NCI-H2171 treated with DMSO at 0.1 percent for 48 hours (cell line): ENCODE results near the gene GLI2.

Experiments used
- DNase-seq: peaks from one replicate; lab custom pipeline; 2025; lab: John Stamatoyannopoulos, UW

GLI2 gene

DNA sequence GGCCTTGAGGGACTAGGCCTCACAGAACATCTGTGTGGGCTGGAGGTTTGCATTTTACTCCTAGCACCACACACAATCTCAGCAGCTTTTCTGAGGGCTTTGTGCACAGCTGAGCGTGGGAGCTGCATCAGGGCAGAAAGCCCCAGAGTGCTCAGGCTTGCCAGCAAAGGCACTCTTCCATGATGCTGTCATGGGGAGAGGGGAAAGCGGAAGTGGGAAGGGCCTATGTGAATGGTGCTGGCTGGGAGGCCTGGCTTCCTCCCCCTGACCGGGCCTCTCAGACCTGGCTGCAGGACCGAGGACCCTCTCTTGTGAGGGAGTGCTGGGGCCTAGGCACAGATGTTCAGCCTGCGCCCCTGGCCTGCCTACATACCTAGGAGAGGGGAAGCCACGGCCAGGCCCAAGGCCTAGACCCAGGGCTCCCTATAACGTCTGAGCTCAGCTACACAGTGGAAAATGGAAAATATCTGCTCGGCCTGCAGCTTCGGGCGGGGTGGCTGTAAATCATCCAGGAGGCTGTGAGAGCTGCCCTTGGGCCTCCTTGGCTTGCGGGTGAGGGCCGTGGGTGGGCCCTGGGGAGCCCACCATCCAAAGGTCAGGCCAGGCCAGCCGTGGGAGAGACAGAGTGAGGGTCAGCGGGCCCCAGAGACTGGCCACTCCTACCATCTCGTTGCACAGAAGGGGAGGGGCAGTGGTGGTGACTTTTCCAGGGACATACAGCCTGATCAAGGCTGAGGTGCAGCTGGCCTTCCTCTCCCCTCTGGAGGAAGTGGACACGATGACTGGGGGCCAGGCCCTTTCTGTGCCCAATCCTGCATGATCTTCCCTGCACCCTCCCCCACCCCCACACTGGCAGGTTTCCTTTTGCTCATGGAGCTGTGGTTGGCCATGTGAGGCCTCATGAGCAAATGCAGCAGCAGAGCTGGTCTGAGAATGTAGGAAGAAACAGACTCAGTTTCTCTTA, 22.8 kb downstream of the GLI2 start:
- DNase-seq, result no peak

GRCh38 chr2:120759543-120760331, 24.1 kb downstream of the GLI2 start:
- no peak for DNase-seq

- no peak for DNase-seq
These were observed 24.9 kb downstream of the GLI2 start for GRCh38 chr2:120760446-120761135.

- no peak for DNase-seq
These were observed 25.6 kb downstream of the GLI2 start for GRCh38 chr2:120761164-120761861.

DNA sequence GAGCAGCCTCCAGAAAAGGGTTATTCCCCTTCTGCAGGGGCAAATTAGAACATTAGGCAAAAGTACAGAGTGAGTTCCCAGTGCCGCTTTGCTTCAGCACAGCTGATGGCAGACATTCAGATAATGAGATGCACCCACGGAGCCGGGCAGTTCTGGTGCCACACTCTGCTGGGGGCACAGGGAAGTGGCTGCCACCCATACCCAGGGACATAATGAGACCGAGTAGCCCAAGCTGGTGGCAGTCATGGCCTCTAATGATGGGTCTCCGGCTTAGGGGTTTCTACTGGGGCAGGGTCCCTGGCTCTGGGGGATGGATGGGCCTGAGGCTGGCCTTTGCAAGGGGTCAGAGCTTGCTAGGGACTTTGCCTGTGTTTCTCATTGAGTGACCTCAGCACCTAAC, 26.2 kb downstream of the GLI2 start:
- no peak for DNase-seq

DNA sequence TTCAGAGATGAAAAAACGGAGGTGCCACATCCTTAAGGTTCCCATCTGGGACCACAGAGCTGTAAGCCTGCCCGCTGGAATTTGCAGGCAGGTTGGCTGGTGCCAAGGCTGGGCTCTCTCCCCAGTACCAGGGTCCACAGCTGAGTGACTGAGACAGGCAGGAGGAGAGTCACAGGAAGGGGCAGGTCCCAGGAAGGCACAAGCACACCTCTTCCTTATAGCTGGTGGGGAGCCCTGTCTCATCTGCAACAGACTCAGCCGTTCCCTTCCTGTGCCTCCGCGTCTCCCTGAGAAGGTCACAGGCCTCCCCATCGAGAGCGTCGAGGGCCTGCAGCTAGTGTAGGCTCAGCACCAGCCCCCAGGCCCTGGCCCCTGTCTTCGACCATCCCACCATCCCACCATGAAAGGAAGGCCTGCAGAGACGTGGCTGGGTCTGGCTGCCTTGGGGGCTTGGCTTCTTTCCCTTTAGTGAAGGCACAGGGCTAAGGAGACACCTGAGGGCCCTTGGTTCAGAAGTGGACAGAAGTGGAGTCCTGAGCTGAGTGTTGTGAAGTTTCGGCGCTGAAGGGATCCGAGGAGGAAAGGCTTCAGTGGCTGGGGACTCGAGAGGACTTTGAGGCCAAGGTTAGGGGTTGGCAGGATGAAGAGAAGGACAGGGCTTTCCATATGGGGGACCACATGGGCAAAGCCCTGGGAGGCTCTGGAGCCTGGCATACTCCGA, 26.8 kb downstream of the GLI2 start:
- DNase-seq, result no peak

DNA sequence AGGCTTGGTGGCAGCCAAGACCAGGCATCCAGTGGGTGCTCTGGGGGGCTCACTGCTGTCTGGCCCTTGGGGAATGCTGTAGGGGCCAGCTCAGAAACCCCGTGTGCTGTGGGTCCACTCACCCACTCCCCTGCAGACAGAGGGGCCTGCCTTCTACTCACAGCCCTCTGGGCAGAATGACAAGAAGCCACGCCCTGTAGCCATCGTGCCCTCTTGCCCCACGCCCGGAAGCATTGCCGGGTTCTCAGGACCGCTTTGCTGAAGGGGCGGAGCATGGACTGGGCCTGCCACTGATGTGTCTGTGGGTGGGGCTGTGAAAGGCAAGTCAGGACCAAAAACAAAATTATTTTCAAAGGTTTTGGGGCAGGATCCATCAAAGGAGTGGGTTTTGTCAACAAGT, 27.8 kb downstream of the GLI2 start:
- no peak for DNase-seq

DNA sequence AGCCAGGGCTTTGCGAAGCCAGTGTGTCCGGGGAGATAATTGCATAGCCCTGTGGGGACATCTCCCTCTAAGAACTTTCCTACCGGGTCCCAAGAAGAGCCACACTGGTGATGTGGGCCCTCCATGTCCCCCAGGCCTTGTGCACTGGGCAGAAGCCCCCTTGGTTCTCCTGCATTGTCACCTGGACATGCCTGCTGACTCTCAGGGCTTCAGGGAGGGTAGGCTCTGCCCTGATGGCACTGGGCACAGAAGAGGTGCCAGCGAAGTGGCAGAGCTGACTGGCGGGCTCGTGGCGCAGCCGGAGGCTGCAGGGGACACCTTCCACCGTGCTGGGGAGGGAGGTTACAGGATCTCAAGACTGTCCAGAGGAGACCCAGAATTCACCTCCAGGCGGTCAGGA, 28.3 kb downstream of the GLI2 start:
- no peak for DNase-seq

GRCh38 chr2:120764492-120764891, 28.8 kb downstream of the GLI2 start:
- DNase-seq, result no peak

- no peak for DNase-seq
These were observed 29.5 kb downstream of the GLI2 start for GRCh38 chr2:120764991-120765677.

DNA sequence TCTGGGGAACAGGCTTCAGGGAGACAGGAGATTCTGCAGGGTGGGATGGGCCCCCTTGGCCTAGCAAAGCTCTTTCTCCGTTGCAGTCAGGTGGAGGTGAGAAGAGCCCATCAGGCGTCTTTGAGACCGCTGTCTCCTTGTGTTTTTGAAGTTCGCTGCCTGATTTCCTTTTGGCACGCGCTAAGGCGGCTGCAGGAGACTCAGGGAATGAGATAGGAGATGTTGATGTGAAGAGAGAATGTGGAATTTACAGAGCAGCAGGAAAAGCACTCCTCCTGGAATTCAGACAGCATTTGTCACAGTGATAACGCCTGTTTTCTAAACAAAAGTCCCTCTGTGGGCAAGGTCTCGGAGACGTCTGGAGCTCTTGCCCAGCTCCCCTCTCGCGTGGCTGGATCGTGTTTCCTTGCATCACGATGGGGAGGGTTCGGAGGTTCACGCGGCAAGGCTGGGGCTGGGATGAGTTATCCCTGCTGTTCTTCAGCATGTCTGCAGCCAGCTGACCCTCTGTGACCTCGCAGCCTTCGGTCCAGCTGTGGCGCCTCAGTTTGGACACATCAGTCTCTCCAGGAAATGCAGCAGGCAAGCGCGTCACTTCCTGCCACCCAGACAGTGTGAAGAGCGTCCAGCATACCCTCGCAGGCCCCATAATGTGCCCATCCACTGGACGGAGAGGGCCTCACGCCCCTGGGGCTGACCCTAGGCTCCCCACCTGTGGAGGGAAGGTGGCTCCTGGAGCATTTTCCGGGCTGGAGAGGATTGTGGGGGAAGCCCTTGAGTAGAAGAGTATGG, 30.2 kb downstream of the GLI2 start:
- no peak for DNase-seq

DNA sequence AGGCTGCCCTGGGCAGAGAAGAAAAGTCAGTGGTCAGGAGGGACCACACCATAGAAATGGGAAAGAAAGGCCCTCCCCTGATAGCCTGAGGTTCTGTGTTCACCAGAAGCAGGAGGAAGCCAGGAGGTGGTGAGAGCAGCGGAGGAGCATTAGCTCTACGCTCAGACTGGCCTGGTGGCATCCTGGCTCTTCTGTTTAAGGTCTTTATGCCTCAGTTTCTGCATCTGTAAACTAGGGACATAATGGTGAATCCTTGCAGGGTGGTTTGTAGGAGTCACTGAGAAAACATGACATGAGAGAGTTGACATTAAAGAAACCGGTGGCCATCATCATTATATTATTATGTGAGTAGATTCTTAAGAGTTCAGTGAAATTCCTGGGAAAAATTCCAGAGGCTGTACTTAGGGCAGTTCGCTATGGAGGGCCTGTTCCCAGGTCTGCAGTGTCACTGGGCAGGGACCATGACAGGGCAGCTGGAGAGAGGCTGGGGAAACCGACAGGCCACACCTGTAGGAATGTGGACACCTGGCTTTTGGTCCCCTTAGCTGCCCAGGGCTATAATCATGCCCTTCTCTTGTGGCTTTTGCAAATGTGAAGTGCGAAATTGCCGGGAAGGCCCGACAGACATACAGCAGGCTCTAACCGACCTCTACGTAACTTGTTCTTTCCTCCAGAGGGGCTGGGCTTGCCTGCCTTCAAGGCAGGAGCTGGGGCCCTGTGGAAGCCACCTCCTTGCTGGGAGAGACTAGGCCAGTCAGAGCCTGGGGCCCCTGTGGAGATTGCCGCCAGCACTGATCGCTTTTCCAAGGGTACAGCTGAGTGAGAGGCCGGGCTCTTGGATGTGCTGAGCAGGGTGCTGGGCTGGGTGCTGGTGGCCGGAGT, 31.0 kb downstream of the GLI2 start:
- DNase-seq, result no peak

DNA sequence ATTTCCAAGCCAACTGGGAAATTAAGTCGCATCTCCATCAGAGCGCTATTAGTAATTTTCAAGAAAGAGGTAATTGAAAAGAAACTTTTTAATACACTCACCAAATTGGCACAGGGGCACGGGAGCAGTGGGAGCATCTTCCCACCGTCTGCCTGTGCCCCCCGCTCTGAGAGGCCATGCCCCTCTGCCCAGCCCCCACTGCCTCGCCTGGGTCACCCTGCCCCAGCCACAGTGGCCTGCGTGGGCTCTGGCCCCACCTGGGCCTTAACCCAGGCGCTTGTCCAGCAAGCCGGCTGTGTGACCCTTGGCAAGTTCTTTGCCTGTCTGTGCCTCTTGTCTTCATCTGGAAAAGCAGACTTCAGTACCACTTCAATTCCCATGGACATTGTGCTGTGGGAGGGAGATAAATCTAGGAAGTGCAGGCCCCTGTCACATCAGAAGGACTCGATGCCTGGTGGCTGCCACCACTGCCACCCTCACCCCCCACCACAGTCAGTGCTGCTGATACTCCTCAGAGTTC, 31.9 kb downstream of the GLI2 start:
- no peak for DNase-seq

- no peak for DNase-seq
These were observed 32.7 kb downstream of the GLI2 start for GRCh38 chr2:120768112-120769048.

- no peak for DNase-seq
These were observed 33.6 kb downstream of the GLI2 start for GRCh38 chr2:120769076-120769786.

GRCh38 chr2:120769787-120770120, 34.1 kb downstream of the GLI2 start:
- no peak for DNase-seq

- no peak for DNase-seq
These were observed 34.5 kb downstream of the GLI2 start for GRCh38 chr2:120770176-120770575.
